Mesenteric fat pad (tissue), 1 donor: ENCODE data around the gene TM9SF4. TPM values are rescaled to one million over a fixed set of nuclear protein-coding genes. Genes with fewer than 3 reads are reported as not detected.
"Not testable (repeated sequence)": the region's sequence is repeated elsewhere in the genome, so short reads cannot be mapped to it uniquely, and the experiment has no call there.

Experiments used
- DNase-seq: peaks from one replicate; pipeline ENCODE4 v3.0.0-alpha.2; 2020; ENCODE audit warnings: low spot score
- total RNA-seq: library from RNA; stranded (reverse); fragmentation: NEBNext Ultra II Directional; extraction: Animal tissue kit (Norgen Biotek cat#: 25700); gene quantifications from one replicate; pipeline ENCODE4 v1.2.1, GENCODE V29; 2021
- donor health status: DM: yes; HTN: yes; CAD: no.

Gene TM9SF4
- total RNA-seq, 1 donor from 2014 or later: 40.6 TPM

GRCh38 chr20:32089637-32090362, 19.7 kb upstream of the TM9SF4 start:
- DNase-seq: no peak

GRCh38 chr20:32091888-32092346, 17.6 kb upstream of the TM9SF4 start:
- DNase-seq: no peak

GRCh38 chr20:32098786-32099185, 10.7 kb upstream of the TM9SF4 start:
- DNase-seq: no peak

- no peak for DNase-seq
These were observed 611 bp upstream of the TM9SF4 start for GRCh38 chr20:32108814-32109391.

GRCh38 chr20:32110173-32110704, 725 bp downstream of the TM9SF4 start:
- DNase-seq: no peak

GRCh38 chr20:32110727-32111126, 1.2 kb downstream of the TM9SF4 start:
- no peak for DNase-seq

GRCh38 chr20:32111156-32111686, 1.7 kb downstream of the TM9SF4 start:
- DNase-seq: no peak

- DNase-seq: no peak
These were observed 2.2 kb downstream of the TM9SF4 start for GRCh38 chr20:32111753-32112152.

- DNase-seq: no peak
These were observed 3.3 kb downstream of the TM9SF4 start for GRCh38 chr20:32112841-32113240.

GRCh38 chr20:32113591-32114260, 4.2 kb downstream of the TM9SF4 start:
- DNase-seq: no peak

GRCh38 chr20:32114305-32114960, 4.9 kb downstream of the TM9SF4 start:
- DNase-seq: no peak

GRCh38 chr20:32115211-32115767, 5.8 kb downstream of the TM9SF4 start:
- no peak for DNase-seq

GRCh38 chr20:32116079-32116521, 6.6 kb downstream of the TM9SF4 start:
- no peak for DNase-seq

- not testable (repeated sequence) for DNase-seq
These were observed 7.3 kb downstream of the TM9SF4 start for GRCh38 chr20:32116796-32117195.

GRCh38 chr20:32118427-32118826, 8.9 kb downstream of the TM9SF4 start:
- not testable (repeated sequence) for DNase-seq

- DNase-seq: no peak
These were observed 10.2 kb downstream of the TM9SF4 start for GRCh38 chr20:32119734-32120133.

- not testable (repeated sequence) for DNase-seq
These were observed 12.4 kb downstream of the TM9SF4 start for GRCh38 chr20:32121908-32122307.

- no peak for DNase-seq
These were observed 13.6 kb downstream of the TM9SF4 start for GRCh38 chr20:32123088-32123487.

- DNase-seq: no peak
These were observed 15.5 kb downstream of the TM9SF4 start for GRCh38 chr20:32124916-32125454.

- DNase-seq: no peak
These were observed 16.0 kb downstream of the TM9SF4 start for GRCh38 chr20:32125506-32125905.

- DNase-seq: no peak
These were observed 17.4 kb downstream of the TM9SF4 start for GRCh38 chr20:32126919-32127318.
